Measurements from ENCODE around the gene CBX4.

The CBX4 gene

GRCh38 chr17:79850571-79851460, 11.6 kb upstream of the CBX4 start:
- no peak overlapping the region for H3K27ac ChIP-seq
- TF ChIP-seq ZFX (IDR thresholded peaks at IDR 0.05) (no peak), CTCF (conservative IDR thresholded peaks at IDR 0.05) (no peak)

DNA sequence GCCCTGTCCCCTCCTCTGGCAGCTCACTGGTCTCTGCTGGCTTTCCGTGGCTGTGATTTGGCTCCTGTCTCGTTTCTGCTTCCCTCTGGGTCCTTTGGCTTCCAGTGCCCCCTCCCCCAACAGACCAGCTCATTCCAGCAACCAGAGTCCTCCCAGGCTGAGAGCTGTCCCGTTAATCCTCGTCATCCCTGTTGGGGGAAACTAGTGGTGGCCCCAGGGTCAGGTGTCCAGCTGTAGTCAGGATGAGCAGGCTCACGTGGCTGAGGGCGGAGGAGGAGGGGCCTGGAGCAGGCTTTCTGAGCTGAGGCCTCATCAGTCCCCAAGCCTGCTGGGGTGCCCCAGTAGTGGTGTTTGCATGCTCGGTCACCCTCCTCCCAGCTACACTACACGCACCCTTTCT, 10.7 kb upstream of the CBX4 start:
- H3K27ac ChIP-seq, result no peak overlapping the region
- no peak for TF ChIP-seq ZFX (IDR thresholded peaks at IDR 0.05)
- no peak for TF ChIP-seq CTCF (conservative IDR thresholded peaks at IDR 0.05)

GRCh38 chr17:79848370-79848766, 9.1 kb upstream of the CBX4 start:
- no peak for TF ChIP-seq CTCF (conservative IDR thresholded peaks at IDR 0.05)
- no peak for TF ChIP-seq ZFX (IDR thresholded peaks at IDR 0.05)
- H3K27ac ChIP-seq, result no peak overlapping the region

- H3K27ac ChIP-seq, result no peak overlapping the region
- TF ChIP-seq CTCF (conservative IDR thresholded peaks at IDR 0.05) (no peak), ZFX (IDR thresholded peaks at IDR 0.05) (no peak)
These were observed 8.6 kb upstream of the CBX4 start for GRCh38 chr17:79847698-79848369.

- TF ChIP-seq CTCF (conservative IDR thresholded peaks at IDR 0.05) (no peak), ZFX (IDR thresholded peaks at IDR 0.05) (no peak)
- no peak overlapping the region for H3K27ac ChIP-seq
These were observed 6.3 kb upstream of the CBX4 start for GRCh38 chr17:79845601-79845949.

GRCh38 chr17:79844869-79845600, 5.8 kb upstream of the CBX4 start:
- H3K27ac ChIP-seq, result peak overlapping the region; percentile 88
- TF ChIP-seq CTCF (conservative IDR thresholded peaks at IDR 0.05) (peak; percentile 94), ZFX (IDR thresholded peaks at IDR 0.05) (no peak)

All from C4-2B (cell line).